Raji (cell line): Measurements from ENCODE around the gene GPSM1.

ENCODE experiments used
- POLR2A ChIP-seq: IDR thresholded peaks from 2 replicates; pipeline ENCODE4 v1.6.1; 2011; ENCODE audit warnings: low read depth, low read length, control low read depth; ENCODE audit not compliant: insufficient read depth

GPSM1 gene

DNA sequence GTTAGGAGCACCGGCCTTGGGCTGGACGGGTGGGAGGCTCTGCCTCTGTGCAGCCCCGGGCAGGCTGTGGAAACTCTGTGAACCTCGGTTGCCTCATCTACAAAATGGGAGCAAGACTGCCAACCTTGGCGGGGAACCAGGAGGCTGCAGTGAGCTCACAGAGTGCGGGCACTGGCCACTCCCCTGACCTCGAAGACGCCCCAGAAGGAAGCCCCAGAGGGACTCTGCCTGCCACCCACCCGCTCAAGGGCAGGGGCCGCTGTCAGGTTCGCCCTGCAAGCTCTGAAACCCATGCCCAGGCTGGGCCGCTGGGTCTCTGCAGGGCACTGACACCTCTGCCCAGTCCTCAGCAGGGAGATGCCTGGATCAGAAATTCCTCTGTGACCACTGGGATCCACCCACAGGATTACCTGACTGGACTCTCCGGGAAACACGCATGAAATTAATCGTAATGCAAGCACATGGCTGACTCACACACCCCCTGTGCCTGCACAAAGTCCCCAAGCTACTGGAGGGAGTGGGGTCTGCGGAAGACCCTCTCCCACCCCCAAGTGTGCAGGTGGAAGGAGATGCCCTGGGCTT is 30.8 kb upstream of the GPSM1 start:
- TF ChIP-seq POLR2A, result no peak

DNA sequence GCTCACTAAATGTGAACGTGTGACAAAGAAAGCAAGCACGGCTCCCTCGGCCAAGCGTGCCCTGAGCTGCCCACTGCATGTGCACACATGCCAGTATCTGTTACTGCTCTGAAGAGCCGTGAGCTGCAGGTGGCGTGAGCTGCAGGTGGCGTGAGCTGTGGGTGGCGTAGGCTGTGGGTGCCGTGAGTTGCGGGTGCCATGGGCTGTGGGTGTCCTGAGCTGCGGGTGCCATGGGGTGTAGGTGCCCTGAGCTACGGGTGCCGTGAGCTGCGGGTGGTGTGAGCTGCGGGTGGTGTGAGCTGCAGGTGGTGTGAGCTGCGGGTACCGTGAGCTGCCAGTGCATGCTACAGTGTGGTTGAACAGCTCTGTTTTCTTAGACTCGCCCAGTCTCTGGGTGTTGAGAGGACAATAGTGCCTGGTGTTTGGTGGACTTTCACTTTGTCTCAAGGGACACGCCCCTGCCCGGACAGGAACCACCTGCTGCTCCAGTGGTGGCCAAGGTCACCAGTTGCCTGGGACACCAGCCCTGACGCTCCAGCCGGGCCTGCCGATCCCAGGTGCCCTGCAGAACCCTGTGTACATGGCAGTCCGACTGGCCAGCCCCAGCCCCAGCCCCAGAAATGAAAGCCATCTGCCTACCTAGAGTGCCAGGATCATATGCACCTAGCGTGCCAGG is 30.2 kb upstream of the GPSM1 start:
- TF ChIP-seq POLR2A, result no peak

DNA sequence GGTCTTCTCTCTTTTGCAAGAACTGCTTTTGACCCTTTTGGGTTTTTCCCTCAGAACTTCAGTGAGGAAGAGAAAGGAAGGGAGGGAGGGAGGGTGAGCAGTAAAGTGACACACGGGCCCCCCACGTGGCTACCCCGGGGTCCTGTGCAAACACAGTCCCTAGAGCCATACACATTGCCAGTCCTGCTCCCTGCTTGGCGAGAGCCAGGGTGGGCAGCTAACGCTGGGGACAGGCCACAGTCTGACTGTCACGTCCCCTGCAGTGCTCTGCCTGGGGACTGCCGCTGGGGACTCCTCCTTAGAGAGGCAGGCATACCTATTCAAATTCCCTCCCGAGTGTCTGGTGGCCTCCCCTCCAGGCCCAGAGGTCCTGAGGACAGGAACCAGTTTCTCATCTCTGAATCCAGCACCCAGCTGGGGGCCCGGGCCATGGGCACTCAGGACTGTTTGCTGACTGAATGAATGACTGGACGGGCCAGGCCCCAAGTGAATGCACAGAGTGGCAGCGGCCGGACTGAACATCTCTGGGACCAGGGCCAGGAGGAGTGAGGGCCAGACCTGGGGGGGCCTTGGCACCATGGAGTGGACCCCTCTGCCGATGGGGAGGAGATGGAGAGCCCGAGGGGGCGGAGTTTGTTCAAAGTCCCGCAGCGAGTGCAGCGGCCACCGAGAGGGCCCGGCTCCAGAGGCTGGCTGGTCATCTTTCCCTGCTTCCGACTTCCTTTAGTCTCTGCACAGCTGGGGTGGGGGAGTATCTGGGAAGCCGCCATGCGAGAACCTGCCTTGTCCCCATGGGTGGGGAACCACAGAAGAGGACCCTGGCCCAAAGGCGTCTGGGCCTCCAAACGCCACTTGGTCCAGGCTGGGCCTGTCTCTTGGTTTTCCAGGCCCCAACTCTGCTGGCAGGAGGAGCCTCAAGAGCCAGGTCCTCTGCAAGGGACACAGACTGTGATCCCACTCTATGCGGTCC is 29.3 kb upstream of the GPSM1 start:
- no peak for TF ChIP-seq POLR2A

DNA sequence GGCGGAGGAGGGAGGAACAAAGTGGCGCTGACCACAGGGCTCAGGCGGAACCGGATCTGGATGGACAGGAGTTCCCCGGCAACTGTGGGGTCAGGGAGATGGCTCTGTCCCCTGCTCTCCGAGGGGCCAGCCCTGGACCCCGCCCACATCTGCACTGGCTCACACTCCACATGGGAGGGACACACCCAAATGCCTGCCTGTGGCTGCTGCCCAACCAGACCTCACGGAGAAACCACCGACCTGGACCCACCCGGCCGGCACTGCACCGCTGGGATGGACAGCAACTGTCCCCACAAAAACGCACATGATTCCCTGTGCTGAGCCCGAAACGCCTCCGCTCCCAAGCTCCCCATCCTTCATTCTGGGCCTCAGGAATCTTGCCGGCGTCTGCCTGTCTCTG is 28.2 kb upstream of the GPSM1 start:
- TF ChIP-seq POLR2A, result no peak

DNA sequence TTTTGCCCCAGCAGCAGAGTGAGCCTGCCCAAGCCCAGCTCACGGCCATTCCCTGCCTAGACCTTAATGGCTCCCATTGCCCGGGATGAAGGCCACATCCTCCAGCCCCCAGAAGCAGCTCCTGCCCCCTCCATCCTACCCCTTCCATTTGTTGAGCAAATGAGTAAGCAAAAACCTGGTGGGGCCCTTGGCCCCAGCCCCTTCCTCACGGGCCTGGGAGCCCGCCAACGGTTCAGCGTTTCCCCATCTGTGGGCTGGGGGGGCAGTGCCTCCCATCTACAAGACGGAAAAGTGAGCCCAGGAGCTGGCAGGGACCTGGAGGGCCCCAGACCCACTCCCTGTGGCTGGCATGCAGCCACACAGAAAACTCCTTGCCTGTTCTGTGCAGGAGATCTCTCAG is 27.8 kb upstream of the GPSM1 start:
- TF ChIP-seq POLR2A, result no peak

DNA sequence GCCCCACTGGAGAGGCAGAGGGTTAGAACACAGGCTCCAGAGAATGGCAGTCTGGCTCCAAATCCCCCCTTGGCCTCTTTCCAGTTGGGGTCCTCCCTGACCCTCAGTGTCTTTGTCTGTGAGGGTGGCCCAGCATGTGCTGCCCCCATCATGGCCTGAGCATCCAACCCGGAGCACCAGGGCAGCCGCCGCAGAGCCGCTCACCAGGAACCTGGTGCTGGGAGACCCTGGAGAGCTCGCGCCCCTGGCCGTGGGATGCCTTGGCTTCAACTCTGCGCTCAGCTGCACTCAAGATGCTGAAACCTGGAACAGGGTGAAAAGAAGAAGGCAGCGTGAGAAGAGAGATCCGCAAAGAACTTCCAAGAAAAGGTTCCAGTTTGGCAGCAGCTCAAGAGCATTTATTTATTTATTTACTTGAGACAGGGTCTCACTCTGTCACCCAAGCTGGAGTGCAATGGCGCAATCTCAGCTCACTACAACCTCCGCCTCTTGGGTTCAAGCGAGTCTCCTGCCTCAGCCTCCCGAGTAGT is 27.3 kb upstream of the GPSM1 start:
- TF ChIP-seq POLR2A, result no peak

DNA sequence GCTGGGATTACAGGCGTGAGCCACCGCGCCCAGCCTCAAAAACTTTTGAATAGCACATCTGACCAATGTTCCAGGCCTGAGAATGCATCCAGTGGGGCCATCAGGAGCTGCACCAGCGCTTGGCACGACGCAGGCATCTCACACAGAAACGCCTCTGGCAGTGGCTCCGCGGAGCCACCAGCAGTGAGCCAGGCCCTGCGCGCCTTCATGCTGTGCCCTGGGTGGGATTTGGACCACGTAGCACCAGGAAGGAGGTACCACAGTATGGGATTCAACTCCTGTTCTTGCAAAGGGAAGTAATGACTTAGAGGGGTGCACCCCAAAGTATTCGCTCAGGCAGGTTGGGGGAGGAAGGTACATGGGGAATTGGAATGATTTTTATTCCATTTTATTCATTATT is 26.5 kb upstream of the GPSM1 start:
- no peak for TF ChIP-seq POLR2A

DNA sequence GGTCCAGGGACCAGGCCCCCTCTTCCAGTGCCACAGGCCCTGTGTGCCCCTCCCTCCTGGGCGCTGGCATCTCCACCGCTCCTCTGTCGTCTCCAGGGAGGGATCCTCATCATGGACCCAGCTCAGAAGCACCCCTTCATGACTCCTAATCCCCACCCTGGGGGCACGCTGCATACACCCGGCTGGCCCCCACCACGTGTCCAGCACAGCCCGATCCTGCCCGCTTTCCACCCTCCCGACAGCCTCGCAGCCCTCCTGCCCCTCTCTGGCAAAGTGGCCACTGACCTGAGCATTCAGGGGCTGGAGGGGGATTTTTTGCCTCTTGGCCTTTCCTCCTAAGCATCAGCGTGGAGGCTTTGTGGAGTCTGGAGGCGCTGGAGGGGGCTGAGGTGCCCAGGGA is 24.8 kb upstream of the GPSM1 start:
- TF ChIP-seq POLR2A, result no peak

DNA sequence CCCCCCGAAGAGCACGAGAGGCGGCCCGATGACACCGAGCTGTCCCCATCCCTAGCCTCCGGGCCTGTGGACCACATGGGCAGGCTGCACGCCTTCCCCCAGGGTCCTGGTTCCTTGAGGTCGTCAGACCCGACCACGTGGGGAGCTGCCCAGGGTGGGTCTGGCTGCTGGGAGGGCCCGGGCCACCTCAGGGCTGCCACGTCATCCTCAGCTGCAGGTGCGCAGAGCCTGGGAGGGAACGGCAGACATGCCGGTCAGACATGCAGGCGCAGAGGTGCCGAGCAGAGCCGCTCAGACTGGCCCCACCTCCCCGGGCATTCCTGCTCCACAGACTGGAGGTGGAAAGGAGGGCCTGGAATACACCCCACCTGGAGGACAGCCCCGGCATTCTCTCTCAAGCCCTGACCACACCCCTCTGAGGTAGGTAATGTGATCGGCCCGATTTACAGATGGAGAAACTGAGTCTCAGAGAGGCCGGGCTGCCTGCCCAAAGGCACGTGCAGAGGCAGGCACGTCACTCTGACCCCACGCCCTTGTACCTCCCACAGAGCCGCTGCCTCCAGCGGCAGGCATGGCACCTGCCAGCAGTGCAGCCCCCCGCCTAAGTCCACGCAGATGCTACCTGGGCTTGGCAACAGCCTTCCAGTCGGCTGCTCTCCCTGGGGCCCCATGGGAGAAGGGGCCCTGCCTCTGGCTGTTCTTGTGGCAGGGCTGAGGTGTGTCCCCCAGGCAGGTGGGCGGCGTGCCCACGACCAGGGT is 24.1 kb upstream of the GPSM1 start:
- TF ChIP-seq POLR2A, result no peak

DNA sequence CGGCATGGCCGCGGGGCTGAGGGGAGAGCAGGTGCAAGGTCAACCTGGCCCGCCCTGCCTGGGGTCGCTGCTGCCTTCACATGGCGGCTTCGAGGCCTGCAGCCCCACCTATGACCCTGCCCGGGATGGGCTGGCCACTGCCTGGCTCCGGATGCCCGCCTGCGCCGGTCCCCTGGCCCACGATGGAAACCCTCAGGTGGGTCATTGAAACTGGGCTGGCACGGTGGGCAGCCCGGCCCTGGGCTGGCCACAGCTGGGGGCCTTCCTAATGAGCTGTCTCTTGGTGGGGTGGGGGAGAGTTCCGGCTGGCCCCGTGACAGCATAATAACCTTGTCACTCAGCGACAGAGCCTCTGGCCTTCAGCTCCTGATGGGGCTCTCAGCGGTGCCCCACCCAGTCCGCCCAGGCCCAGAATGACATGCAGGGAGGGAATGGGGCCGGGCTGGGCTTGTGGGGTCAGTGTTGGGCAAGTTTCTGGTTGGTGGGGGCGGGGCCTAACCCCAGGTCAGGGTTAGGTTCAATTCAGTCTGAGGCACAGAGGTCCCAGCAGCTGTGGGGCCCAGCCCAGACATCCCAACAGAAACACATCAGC is 23.4 kb upstream of the GPSM1 start, which contains the start of gene CCDC187:
Gene CCDC187 (minus strand): TSS at position 270 of the 592 bp plus-strand sequence. CDS start 264 bp downstream, at position 6.
- TF ChIP-seq POLR2A, result no peak

DNA sequence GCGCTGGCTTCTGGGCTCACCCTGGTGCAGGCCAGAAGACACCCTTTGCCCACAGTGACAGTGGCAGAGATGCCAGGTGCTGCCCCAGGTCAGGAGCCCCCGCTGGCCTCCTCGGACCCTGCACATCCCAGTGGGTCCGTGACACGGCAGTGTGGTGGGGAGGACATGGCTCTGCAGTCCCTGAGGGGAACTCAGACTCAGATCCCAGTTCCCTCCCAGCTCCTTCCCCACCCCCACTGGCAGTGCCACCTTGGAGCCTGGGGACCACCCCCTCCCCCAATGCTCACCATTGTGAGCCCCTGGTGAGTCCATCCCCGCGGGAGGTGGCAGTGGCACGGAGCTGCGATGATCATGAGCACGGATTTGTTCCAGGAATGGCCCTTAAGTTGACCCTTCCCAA is 22.9 kb upstream of the GPSM1 start:
- no peak for TF ChIP-seq POLR2A

DNA sequence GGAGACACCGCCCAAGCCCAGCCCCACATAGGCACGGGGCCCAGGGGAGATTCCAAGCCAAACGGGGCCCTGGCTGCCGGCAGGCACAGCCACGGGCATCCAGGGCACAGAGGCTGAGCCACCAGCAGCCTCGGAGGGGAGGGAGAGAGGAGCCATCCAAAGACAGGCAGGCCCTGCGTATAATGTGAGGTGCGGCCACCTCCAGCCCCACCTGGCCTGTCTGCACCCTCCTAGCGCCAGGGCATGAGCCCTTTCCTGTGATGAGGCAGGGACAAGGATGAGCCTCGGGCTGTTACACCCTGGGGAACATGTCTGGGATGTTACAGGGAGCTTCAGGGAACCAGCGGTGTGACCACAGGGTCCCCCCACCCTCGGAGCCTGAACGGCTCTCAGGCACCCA is 22.4 kb upstream of the GPSM1 start:
- TF ChIP-seq POLR2A, result no peak

DNA sequence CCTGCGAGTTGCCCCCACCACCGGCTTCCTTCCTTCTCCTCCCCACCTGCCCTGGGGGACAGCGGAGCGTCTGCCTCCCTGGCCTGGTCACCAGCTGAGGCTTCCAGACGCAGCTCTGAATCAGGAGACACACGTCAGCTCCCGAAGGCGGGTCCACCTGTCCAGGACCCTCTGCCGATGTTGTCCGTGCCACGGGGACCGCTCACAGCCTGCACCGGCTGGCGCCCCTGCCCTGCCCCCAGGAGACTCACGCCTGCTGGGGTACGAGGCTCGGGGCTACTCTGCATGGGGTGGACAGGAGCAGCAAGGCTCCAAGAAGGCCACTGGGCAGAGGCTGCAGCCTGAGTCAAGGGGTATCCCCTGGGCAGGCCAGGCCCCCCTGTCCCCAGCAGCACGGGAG is 21.5 kb upstream of the GPSM1 start:
- TF ChIP-seq POLR2A, result no peak

DNA sequence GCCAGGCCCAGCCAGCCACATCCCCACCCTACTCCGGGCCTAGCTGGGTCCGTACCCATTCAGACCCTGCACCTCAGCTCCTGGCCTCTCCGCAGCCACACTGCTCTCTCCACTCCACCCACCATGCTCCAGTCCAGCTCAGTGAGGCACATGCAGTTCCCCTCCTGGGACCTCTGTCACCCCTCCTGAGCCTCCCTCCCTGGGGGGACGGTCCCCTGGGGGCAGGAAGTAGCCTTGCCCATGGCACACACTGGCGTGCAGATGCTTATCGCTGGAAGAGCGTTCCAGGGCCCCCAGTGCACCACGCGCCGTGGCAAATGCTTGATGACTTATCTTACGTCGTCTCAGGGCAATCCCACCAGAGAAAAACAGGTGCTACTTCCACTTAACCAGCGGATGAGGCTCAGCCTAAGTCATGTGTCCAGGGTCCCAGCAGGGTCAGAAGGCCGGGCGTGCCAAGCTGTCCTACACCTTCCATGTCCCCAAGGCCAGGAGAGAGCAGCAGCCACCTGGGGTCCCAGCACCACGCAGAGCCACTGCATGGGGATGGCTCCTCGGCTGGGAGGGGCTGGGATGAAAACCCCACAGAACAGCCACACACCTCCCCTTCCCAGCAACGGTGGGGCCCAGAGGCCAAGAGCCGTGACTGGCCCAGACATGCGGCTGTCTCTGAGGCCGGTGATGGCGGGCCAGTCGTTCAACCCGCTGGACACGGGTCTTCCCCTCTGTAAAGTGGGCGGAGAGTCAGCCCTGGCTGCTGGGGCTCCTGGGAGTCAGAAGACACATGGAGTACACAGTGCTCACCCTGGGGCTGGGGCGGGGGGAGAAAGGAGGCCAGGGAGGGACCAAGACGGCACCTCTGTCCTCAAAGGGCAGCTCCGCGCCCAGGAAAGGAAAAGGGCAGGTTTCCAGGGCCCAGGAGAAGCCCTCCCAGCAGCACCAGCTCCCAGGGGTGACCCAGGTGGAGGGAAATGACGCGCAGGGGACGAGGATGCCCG is 20.8 kb upstream of the GPSM1 start:
- TF ChIP-seq POLR2A, result no peak

DNA sequence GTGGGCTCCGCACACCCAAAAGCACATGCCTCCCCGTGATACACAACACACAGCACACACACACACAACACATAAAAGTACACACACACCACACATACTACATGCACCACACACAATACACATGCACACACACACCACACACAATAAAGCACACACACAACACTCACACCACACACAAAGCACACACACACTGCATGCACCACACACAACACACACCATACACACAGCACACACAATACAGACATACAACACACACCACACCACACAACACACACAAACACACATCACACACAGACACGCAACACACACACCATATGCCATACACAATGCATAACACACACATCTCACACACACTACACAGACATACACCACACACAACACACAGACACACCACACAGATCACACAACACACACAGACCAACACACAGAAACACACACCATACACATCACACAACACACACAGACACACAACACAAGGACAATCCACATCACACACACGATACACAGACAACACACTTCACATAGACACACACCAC is 20.1 kb upstream of the GPSM1 start:
- TF ChIP-seq POLR2A, result no peak
